Vagina (tissue), 2 donors: Measurements from ENCODE around the gene UNK. TPM values are rescaled to one million over a fixed set of nuclear protein-coding genes. Genes with fewer than 3 reads are reported as not detected.

Experiments
- DNase-seq, 2 donors: peaks; one replicate each; pipeline ENCODE4 v3.0.0-alpha.2; 2017; ENCODE audit errors: extremely low spot score in 2 of 2
- H3K27ac ChIP-seq: fragments of 200-600 bp; sonication (generic); one replicate; pipeline ENCODE4 v1.5.1; 2019
- H3K27me3 ChIP-seq: fragments of 200-600 bp; sonication (generic); one replicate; pipeline ENCODE4 v1.5.1; 2019
- H3K36me3 ChIP-seq, 2 donors: fragments of 200-600 bp; sonication (generic); one replicate each; pipeline ENCODE4 v1.5.1; 2017 to 2019
- H3K4me1 ChIP-seq: fragments of 200-600 bp; sonication (generic); one replicate; pipeline ENCODE4 v1.5.1; 2019
- H3K4me3 ChIP-seq, 2 donors: fragments of 200-600 bp; sonication (generic); 1 replicate in 1 of 2; 2 replicates in 1 of 2; pipeline ENCODE4 v1.5.1; 2016 to 2019
- H3K9me3 ChIP-seq: fragments of 200-600 bp; sonication (generic); one replicate; pipeline ENCODE4 v1.5.1; 2019
- POLR2A ChIP-seq, 2 donors: fragments of 450-650 bp; IDR thresholded peaks; one replicate each; pipeline ENCODE4 v1.6.1; 2017; ENCODE audit warnings: antibody characterized with exemption in 2 of 2, mild to moderate bottlenecking in 2 of 2, moderate library complexity in 2 of 2
- POLR2AphosphoS5 ChIP-seq, 2 donors: sonication (generic); formaldehyde crosslinking; IDR thresholded peaks; one replicate each; pipeline ENCODE4 v1.9.0; 2017; ENCODE audit warnings: antibody characterized with exemption in 2 of 2, mild to moderate bottlenecking in 2 of 2, low read depth in 1 of 2; ENCODE audit not compliant: insufficient read depth in 1 of 2
- intact Hi-C: fragments of 100-400 bp; cut with DNase I; formaldehyde crosslinking; loops from one replicate; pipeline ENCODE4 v1.15.1; 2023
- total RNA-seq: library from RNA; depleted of rRNA; stranded (reverse); fragments of >200 nt; gene quantifications from one replicate; pipeline ENCODE4 v1.2.3, GENCODE V29; 2016
- TF ChIP-seq, protein P1 (sequence below), 3 experiments: fragments of 450-650 bp in 2 of 3; fragments of 200-600 bp in 1 of 3; sonication (generic) in 1 of 3; IDR thresholded peaks; one replicate each; pipeline ENCODE4 v1.5.1; 2017 to 2019; ENCODE audit warnings: antibody characterized with exemption in 3 of 3, mild to moderate bottlenecking in 2 of 3, moderate library complexity in 2 of 3

UNK gene, protein sequence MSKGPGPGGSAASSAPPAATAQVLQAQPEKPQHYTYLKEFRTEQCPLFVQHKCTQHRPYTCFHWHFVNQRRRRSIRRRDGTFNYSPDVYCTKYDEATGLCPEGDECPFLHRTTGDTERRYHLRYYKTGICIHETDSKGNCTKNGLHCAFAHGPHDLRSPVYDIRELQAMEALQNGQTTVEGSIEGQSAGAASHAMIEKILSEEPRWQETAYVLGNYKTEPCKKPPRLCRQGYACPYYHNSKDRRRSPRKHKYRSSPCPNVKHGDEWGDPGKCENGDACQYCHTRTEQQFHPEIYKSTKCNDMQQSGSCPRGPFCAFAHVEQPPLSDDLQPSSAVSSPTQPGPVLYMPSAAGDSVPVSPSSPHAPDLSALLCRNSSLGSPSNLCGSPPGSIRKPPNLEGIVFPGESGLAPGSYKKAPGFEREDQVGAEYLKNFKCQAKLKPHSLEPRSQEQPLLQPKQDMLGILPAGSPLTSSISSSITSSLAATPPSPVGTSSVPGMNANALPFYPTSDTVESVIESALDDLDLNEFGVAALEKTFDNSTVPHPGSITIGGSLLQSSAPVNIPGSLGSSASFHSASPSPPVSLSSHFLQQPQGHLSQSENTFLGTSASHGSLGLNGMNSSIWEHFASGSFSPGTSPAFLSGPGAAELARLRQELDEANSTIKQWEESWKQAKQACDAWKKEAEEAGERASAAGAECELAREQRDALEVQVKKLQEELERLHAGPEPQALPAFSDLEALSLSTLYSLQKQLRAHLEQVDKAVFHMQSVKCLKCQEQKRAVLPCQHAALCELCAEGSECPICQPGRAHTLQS
- total RNA-seq = 35.1 TPM

DNA sequence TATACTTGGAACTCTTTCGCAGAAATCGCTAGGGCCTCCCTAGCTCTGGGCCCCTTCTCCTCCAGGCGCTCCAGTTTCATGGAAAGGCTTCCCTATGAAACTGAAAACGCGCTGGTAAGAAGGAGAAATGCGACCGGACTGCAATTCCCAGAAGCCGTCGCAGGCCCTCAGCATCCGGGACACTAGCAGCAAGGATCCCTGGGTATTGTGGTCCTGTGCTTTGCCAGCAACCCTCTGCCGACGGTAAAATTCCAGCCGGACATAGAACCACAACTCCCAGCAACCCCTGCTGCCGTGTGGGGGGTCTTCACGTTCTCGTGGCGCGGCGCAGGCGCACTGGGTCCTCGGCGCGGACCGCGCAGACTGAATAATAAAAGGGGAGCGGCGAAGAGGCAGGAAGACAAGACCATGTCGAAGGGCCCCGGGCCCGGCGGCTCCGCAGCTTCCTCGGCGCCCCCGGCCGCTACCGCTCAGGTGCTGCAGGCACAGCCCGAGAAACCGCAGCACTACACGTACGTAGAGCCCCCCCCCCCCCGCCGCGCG, at the start of gene UNK:
UNK (plus strand) TSS at position 334 of the 543 bp plus-strand sequence; CDS start at position 409, 75 bp downstream.
- TF ChIP-seq, protein P1, sequence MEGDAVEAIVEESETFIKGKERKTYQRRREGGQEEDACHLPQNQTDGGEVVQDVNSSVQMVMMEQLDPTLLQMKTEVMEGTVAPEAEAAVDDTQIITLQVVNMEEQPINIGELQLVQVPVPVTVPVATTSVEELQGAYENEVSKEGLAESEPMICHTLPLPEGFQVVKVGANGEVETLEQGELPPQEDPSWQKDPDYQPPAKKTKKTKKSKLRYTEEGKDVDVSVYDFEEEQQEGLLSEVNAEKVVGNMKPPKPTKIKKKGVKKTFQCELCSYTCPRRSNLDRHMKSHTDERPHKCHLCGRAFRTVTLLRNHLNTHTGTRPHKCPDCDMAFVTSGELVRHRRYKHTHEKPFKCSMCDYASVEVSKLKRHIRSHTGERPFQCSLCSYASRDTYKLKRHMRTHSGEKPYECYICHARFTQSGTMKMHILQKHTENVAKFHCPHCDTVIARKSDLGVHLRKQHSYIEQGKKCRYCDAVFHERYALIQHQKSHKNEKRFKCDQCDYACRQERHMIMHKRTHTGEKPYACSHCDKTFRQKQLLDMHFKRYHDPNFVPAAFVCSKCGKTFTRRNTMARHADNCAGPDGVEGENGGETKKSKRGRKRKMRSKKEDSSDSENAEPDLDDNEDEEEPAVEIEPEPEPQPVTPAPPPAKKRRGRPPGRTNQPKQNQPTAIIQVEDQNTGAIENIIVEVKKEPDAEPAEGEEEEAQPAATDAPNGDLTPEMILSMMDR (IDR thresholded peaks at IDR 0.05) = peak in 1 of 3 experiments; percentile 24
- peak in 1 of 2 donors; percentile 84 for TF ChIP-seq POLR2A (IDR thresholded peaks at IDR 0.05)
- peak in 1 of 2 donors; percentile 90 for TF ChIP-seq POLR2AphosphoS5 (IDR thresholded peaks at IDR 0.05; ENCODE audit: insufficient read depth in 1 of 2, low read depth in 1 of 2)
- H3K27ac ChIP-seq = peak within 1 kb of the TSS; percentile 100
- intact Hi-C loops = no loop called here

DNA sequence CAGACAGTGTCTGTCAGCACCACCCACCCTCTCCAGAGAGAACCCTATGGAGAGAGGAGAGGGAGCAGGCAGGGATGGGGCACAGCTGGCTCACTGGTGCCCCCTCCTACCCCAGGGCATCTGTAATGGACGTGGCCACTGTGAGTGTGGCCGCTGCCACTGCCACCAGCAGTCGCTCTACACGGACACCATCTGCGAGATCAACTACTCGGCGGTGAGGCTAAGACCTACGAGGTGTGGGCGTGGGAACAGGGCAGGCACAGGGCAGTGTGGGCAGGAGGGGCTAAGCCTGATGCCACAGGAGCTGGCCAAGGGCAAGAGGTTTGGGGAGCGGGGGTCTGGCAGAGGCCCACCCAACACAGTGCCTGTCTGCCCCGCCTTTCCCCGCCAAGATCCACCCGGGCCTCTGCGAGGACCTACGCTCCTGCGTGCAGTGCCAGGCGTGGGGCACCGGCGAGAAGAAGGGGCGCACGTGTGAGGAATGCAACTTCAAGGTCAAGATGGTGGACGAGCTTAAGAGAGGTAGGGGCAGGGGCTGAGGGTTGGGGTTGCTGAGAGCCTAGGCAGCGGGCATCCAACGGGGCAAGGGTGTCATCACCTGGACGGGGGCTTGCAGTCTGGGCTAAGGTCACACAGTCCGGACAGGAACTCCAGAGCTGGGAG, 48.3 kb upstream of the UNK start:
- no peak overlapping the region for H3K27ac ChIP-seq
- H3K9me3 ChIP-seq = no peaks in the 10 kb centered on the region
- DNase-seq = no peak
- H3K4me3 ChIP-seq = no peak overlapping the region
- no peaks in the 10 kb centered on the region for H3K27me3 ChIP-seq
- no peaks in the 10 kb centered on the region for H3K4me1 ChIP-seq
- H3K36me3 ChIP-seq = peaks cover 0 to 28% of the 10 kb centered on the region in 2 donors
- TF ChIP-seq, protein P1 (IDR thresholded peaks at IDR 0.05) = no peak
- TF ChIP-seq POLR2A (IDR thresholded peaks at IDR 0.05) = no peak
- no peak for TF ChIP-seq POLR2AphosphoS5 (IDR thresholded peaks at IDR 0.05; ENCODE audit: insufficient read depth in 1 of 2, low read depth in 1 of 2)
- intact Hi-C loops = no loop called here

More for the DNA sequence above, at the start of gene UNK:
- Histone ChIP-seq H3K4me1 (peaks cover 64% of the 10 kb centered on the region), H3K27me3 (no peaks in the 10 kb centered on the region), H3K36me3 (no peaks in the 10 kb centered on the region), H3K4me3 (peak within 1 kb of the TSS; percentile 62 to 86), H3K9me3 (no peaks in the 10 kb centered on the region)
- DNase-seq = peak in 1 of 2 donors; percentile 100

DNA sequence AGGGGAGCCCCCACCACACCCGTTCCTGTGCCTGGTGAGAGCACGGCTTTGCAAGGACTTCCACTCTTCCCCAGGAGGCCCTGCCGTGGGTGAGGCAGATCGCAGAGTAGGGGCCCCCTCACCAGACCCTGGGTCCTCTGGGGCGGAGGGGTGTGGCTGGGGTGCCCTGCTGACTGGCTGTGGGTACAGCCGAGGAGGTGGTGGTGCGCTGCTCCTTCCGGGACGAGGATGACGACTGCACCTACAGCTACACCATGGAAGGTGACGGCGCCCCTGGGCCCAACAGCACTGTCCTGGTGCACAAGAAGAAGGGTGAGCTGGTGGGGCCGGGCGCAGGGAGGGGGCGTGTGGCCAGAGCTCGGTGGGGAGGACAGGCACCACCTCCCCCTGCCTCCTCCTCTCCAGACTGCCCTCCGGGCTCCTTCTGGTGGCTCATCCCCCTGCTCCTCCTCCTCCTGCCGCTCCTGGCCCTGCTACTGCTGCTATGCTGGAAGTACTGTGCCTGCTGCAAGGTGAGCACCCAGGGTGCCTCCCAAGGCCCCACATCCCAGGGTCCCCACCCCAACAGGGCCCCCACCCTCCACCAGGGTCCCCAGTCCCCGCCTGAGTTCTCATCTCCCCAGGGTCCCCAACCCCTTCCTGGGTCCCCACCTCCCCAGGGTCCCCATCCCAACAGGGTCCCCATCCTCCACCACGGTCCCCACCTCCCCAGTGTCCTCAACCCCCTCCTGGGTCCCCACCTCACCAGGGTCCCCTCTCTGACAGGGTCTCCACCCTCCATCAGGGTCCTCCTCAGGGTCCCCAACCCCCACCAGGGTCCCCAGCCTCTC, 47.3 kb upstream of the UNK start:
- intact Hi-C loops = no loop called here
- H3K27me3 ChIP-seq = no peaks in the 10 kb centered on the region
- peaks cover 0 to 18% of the 10 kb centered on the region in 2 donors for H3K36me3 ChIP-seq
- DNase-seq = no peak
- no peaks in the 10 kb centered on the region for H3K9me3 ChIP-seq
- no peaks in the 10 kb centered on the region for H3K4me1 ChIP-seq
- TF ChIP-seq, protein P1 (IDR thresholded peaks at IDR 0.05) = no peak
- no peak for TF ChIP-seq POLR2A (IDR thresholded peaks at IDR 0.05)
- H3K4me3 ChIP-seq = no peak overlapping the region
- H3K27ac ChIP-seq = no peak overlapping the region

DNA sequence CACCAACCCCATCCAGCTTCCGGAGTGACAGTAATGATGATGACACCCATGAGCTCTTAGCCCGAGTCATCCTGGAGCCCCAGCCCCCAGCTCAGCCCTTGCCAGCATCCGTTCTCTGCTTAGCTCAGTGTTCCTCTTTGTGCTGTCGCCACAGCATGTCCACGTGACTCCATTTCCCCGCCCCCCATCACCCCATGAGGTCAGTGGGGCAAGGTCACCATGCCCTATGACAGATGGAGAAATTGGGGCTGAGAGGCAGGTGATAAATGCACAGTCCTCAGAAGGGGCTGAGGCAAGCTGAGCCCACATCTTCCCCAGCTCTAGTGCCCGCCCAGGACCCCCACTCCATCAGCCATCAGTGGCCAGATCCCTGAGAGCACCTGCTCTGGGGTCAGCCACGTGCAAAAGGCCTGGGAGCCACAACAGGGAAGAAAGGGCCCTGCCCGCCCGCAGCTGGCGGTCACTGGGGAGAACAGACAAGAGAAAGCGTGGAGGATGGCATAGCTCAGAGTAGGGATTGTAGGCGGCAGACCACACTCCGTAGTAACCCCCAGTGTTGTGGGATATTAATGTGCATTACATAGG, 46.3 kb upstream of the UNK start:
- no peak for DNase-seq
- H3K9me3 ChIP-seq = no peaks in the 10 kb centered on the region
- no peaks in the 10 kb centered on the region for H3K27me3 ChIP-seq
- no peaks in the 10 kb centered on the region for H3K4me1 ChIP-seq
- no peak overlapping the region for H3K4me3 ChIP-seq
- intact Hi-C loops = no loop called here
- H3K27ac ChIP-seq = no peak overlapping the region
- peaks cover 0 to 18% of the 10 kb centered on the region in 2 donors for H3K36me3 ChIP-seq
- TF ChIP-seq POLR2A (IDR thresholded peaks at IDR 0.05) (no peak), POLR2AphosphoS5 (IDR thresholded peaks at IDR 0.05; ENCODE audit: insufficient read depth in 1 of 2, low read depth in 1 of 2) (no peak)
